ENCODE results near the gene PARVB. TPM values are rescaled to one million over a fixed set of nuclear protein-coding genes. Genes with fewer than 3 reads are reported as not detected.

The PARVB gene
- total RNA-seq, 1 donor from 2014 or later: 12.7 TPM

- DNase-seq (ENCODE audit: low spot score): no peak
- H3K4me2 ChIP-seq: no peak overlapping the region
- no peak overlapping the region for H3K4me3 ChIP-seq
- Mint-ChIP-seq H3K4me3 (no peak overlapping the region), H3K4me1 (peaks cover 17% of the 10 kb centered on the region), H3K9me3 (no peaks in the 10 kb centered on the region), H3K27me3 (ENCODE audit: insufficient read depth, low read depth) (no peaks in the 10 kb centered on the region), H3K36me3 (peaks cover 8% of the 10 kb centered on the region), H3K27ac (no peak overlapping the region)
- H3K9ac ChIP-seq: no peak overlapping the region
- no peaks in the 10 kb centered on the region for H3F3A ChIP-seq (ENCODE audit: low read depth)
- no peak overlapping the region for H3K27ac ChIP-seq
- H3K36me3 ChIP-seq: peaks cover 15% of the 10 kb centered on the region
- H3K9me3 ChIP-seq (ENCODE audit: low read depth): no peaks in the 10 kb centered on the region
- no peaks in the 10 kb centered on the region for H3K4me1 ChIP-seq
- no peaks in the 10 kb centered on the region for H4K20me1 ChIP-seq (ENCODE audit: low read depth)
- no peak overlapping the region for H2AFZ ChIP-seq (replicated peaks)
- no peak for TF ChIP-seq EZH2phosphoT487 (IDR thresholded peaks at IDR 0.05)
- no peak for TF ChIP-seq EZH2 (IDR thresholded peaks at IDR 0.05)
- TF ChIP-seq CTCF (IDR thresholded peaks at IDR 0.05): no peak
- no peaks in the 10 kb centered on the region for H3K27me3 ChIP-seq
- no peaks in the 10 kb centered on the region for H3K79me2 ChIP-seq (ENCODE audit: low read depth)
These were observed 40.3 kb upstream of the PARVB start for GRCh38 chr22:43983808-43984207.

- peaks cover under 1% of the 10 kb centered on the region for H3K36me3 Mint-ChIP-seq
- peaks cover 3% of the 10 kb centered on the region for H3K27me3 Mint-ChIP-seq (ENCODE audit: insufficient read depth, low read depth)
These were observed 38.6 kb upstream of the PARVB start for GRCh38 chr22:43985532-43985931.

GRCh38 chr22:43988116-43988820, 35.8 kb upstream of the PARVB start:
- Histone ChIP-seq H3K9ac (no peak overlapping the region), H3F3A (ENCODE audit: low read depth) (no peaks in the 10 kb centered on the region), H4K20me1 (ENCODE audit: low read depth) (no peaks in the 10 kb centered on the region), H2AFZ (replicated peaks) (no peak overlapping the region), H3K9me3 (ENCODE audit: low read depth) (no peaks in the 10 kb centered on the region), H3K36me3 (peaks cover 5% of the 10 kb centered on the region), H3K79me2 (ENCODE audit: low read depth) (no peaks in the 10 kb centered on the region), H3K4me1 (no peaks in the 10 kb centered on the region), H3K27ac (no peak overlapping the region), H3K4me2 (no peak overlapping the region), H3K27me3 (no peaks in the 10 kb centered on the region), H3K4me3 (no peak overlapping the region)
- TF ChIP-seq EZH2phosphoT487 (IDR thresholded peaks at IDR 0.05): no peak
- TF ChIP-seq EZH2 (IDR thresholded peaks at IDR 0.05): no peak
- TF ChIP-seq CTCF (IDR thresholded peaks at IDR 0.05): no peak
- no peak for DNase-seq (ENCODE audit: low spot score)
- Mint-ChIP-seq H3K27ac (no peak overlapping the region), H3K27me3 (ENCODE audit: insufficient read depth, low read depth) (peaks cover 3% of the 10 kb centered on the region), H3K9me3 (no peaks in the 10 kb centered on the region), H3K4me1 (peaks cover 20% of the 10 kb centered on the region), H3K36me3 (no peaks in the 10 kb centered on the region), H3K4me3 (no peak overlapping the region)

More at GRCh38 chr22:43985532-43985931, 38.6 kb upstream of the PARVB start:
- Mint-ChIP-seq H3K4me1 (peaks cover 17% of the 10 kb centered on the region), H3K9me3 (no peaks in the 10 kb centered on the region), H3K4me3 (no peak overlapping the region), H3K27ac (no peak overlapping the region)
- H3K27me3 ChIP-seq: no peaks in the 10 kb centered on the region
- H3K4me3 ChIP-seq: no peak overlapping the region
- no peaks in the 10 kb centered on the region for H3F3A ChIP-seq (ENCODE audit: low read depth)
- H4K20me1 ChIP-seq (ENCODE audit: low read depth): no peaks in the 10 kb centered on the region
- no peak overlapping the region for H3K4me2 ChIP-seq
- H3K36me3 ChIP-seq: peaks cover 15% of the 10 kb centered on the region
- no peaks in the 10 kb centered on the region for H3K9me3 ChIP-seq (ENCODE audit: low read depth)
- H3K27ac ChIP-seq: no peak overlapping the region
- no peak overlapping the region for H3K9ac ChIP-seq
- no peak overlapping the region for H2AFZ ChIP-seq (replicated peaks)
- no peaks in the 10 kb centered on the region for H3K79me2 ChIP-seq (ENCODE audit: low read depth)
- no peak for TF ChIP-seq CTCF (IDR thresholded peaks at IDR 0.05)
- TF ChIP-seq EZH2 (IDR thresholded peaks at IDR 0.05): no peak
- TF ChIP-seq EZH2phosphoT487 (IDR thresholded peaks at IDR 0.05): no peak
- DNase-seq (ENCODE audit: low spot score): no peak
- H3K4me1 ChIP-seq: no peaks in the 10 kb centered on the region

Measured in neural progenitor cell (in vitro differentiated cells).